ENCODE results near the gene PNPLA6.

The PNPLA6 gene

DNA sequence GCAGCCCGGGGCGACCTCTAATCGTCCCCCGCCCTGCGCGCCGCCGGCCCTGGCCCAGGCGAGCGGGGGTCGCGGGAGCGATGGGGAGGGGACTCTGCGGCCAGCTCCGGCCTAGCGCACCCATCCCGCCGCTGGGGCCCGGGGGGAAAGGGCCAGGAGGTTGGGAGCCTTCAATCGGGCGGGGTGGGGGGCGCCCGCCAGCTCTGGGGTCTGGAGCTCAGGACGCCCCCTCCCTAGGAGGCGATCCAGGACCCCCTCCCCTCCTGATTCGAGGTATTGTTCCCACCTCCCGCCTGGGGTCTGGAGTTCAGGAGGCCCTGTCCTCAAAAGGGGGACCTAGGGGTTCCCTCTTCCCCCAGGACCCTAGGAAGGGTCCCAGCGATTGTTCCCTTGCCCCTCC, 19.2 kb upstream of the PNPLA6 start:
- peak overlapping the region; percentile 12; the same call in 1 of the 2 replicates for H3K4me3 ChIP-seq (replicated peaks; ENCODE audit: low read depth, low read length)
- no peak for DNase-seq (ENCODE audit: extremely low read depth, insufficient read length)
- TF ChIP-seq, protein P1, sequence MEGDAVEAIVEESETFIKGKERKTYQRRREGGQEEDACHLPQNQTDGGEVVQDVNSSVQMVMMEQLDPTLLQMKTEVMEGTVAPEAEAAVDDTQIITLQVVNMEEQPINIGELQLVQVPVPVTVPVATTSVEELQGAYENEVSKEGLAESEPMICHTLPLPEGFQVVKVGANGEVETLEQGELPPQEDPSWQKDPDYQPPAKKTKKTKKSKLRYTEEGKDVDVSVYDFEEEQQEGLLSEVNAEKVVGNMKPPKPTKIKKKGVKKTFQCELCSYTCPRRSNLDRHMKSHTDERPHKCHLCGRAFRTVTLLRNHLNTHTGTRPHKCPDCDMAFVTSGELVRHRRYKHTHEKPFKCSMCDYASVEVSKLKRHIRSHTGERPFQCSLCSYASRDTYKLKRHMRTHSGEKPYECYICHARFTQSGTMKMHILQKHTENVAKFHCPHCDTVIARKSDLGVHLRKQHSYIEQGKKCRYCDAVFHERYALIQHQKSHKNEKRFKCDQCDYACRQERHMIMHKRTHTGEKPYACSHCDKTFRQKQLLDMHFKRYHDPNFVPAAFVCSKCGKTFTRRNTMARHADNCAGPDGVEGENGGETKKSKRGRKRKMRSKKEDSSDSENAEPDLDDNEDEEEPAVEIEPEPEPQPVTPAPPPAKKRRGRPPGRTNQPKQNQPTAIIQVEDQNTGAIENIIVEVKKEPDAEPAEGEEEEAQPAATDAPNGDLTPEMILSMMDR (IDR thresholded peaks at IDR 0.05; ENCODE audit: insufficient read depth, low read length, poor library complexity, severe bottlenecking), result no peak
- H3K27me3 ChIP-seq (replicated peaks; ENCODE audit: control insufficient read depth, insufficient read depth, low read length), result peaks cover 2% of the 10 kb centered on the region
- H3K36me3 ChIP-seq (ENCODE audit: control insufficient read depth, insufficient read depth, low read length), result no peaks in the 10 kb centered on the region

DNA sequence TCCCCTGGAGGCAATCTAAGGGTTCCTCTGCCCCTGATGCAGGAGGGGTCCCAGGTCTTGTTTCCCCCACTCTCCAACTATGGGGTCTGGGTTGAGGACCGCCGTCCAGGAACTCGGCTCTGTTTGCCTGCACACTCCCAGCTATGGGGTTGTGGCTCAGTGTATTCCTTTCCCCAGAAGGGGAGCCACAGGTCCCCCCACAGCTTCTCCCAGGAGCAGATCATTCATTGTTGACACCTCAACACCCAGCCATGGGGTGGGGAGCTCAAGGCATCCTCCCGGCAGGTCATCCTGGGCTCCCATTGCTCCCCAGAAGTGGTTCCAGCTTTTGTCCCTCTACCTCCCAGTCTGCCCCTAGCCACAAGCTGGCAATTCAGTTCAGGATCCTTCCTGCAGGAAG, 18.6 kb upstream of the PNPLA6 start:
- DNase-seq (ENCODE audit: extremely low read depth, insufficient read length), result no peak
- H3K36me3 ChIP-seq (ENCODE audit: control insufficient read depth, insufficient read depth, low read length), result no peaks in the 10 kb centered on the region
- TF ChIP-seq, protein P1 (IDR thresholded peaks at IDR 0.05; ENCODE audit: insufficient read depth, low read length, poor library complexity, severe bottlenecking), result no peak
- H3K27me3 ChIP-seq (replicated peaks; ENCODE audit: control insufficient read depth, insufficient read depth, low read length), result peaks cover 2% of the 10 kb centered on the region
- H3K4me3 ChIP-seq (replicated peaks; ENCODE audit: low read depth, low read length), result no peak overlapping the region

DNA sequence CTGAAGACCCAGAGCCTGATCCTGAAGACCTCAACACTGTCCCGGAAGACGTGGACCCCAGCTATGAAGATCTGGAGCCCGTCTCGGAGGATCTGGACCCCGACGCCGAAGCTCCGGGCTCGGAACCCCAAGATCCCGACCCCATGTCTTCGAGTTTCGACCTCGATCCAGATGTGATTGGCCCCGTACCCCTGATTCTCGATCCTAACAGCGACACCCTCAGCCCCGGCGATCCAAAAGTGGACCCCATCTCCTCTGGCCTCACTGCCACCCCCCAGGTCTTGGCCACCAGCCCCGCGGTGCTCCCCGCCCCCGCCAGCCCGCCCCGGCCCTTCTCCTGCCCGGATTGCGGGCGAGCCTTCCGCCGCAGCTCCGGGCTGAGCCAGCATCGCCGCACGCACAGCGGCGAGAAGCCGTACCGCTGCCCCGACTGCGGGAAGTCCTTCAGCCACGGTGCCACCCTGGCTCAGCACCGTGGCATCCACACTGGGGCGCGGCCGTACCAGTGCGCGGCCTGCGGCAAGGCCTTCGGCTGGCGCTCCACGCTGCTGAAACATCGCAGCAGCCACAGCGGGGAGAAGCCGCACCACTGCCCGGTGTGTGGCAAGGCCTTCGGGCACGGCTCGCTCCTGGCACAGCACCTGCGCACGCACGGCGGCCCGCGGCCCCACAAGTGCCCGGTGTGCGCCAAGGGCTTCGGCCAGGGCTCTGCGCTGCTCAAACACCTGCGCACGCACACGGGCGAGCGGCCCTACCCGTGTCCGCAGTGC, 16.0 kb upstream of the PNPLA6 start:
- TF ChIP-seq, protein P1 (IDR thresholded peaks at IDR 0.05; ENCODE audit: insufficient read depth, low read length, poor library complexity, severe bottlenecking), result no peak
- Histone ChIP-seq H3K27me3 (replicated peaks; ENCODE audit: control insufficient read depth, insufficient read depth, low read length) (peaks cover 2% of the 10 kb centered on the region), H3K36me3 (ENCODE audit: control insufficient read depth, insufficient read depth, low read length) (no peaks in the 10 kb centered on the region), H3K4me3 (replicated peaks; ENCODE audit: low read depth, low read length) (no peak overlapping the region)
- no peak for DNase-seq (ENCODE audit: extremely low read depth, insufficient read length)

DNA sequence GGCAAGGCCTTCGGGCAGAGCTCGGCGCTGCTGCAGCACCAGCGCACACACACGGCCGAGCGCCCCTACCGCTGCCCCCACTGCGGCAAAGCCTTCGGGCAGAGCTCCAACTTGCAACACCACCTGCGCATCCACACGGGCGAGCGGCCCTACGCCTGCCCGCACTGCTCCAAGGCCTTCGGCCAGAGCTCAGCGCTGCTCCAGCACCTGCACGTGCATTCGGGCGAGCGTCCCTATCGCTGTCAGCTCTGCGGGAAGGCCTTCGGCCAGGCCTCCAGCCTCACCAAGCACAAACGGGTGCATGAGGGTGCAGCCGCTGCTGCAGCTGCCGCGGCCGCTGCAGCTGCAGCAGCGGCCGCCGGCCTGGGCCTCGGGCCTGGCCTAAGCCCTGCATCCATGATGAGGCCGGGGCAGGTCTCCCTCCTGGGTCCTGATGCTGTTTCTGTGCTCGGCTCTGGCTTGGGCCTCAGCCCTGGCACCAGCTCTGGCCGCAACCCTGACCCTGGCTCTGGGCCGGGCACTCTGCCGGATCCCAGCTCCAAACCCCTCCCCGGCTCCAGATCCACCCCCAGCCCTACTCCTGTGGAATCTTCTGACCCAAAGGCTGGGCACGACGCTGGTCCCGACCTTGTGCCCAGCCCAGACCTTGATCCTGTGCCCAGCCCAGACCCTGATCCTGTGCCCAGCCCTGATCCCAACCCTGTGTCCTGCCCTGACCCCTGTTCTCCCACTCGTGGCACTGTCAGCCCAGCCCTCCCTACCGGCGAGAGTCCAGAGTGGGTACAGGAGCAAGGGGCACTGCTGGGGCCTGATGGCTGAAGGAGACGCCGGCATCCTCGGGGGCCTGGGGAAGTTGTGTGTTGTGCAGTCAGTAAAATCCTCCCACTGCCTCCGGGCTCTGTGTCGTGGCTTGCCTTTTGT, 15.1 kb upstream of the PNPLA6 start:
- TF ChIP-seq, protein P1 (IDR thresholded peaks at IDR 0.05; ENCODE audit: insufficient read depth, low read length, poor library complexity, severe bottlenecking), result no peak
- Histone ChIP-seq H3K27me3 (replicated peaks; ENCODE audit: control insufficient read depth, insufficient read depth, low read length) (peaks cover 1% of the 10 kb centered on the region), H3K4me3 (replicated peaks; ENCODE audit: low read depth, low read length) (no peak overlapping the region), H3K36me3 (ENCODE audit: control insufficient read depth, insufficient read depth, low read length) (no peaks in the 10 kb centered on the region)
- no peak for DNase-seq (ENCODE audit: extremely low read depth, insufficient read length)

DNA sequence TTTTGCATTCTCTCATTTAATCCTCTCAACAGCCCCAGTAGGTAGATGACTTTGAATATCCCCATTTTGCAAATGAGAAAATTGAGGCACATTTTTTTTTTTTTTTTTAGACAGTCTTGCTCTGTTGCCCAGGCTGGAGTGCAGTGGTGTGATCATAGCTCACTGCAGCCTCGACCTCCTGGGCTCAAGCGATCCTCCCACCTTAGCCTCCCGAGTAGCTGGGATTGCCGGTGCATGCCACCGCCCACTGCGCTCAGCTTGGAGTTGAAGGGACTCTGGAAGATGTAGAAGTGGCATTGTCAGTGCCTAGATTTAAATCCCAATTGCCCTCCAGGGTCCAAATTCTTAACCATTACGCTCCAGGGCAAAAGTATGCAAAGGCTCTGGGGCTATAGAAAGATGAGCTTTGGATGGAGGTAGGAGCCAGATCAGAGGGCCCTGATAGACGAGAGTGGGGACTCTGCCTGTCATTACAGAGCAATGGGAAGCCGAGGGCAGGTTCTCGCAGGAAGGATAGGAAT, 13.9 kb upstream of the PNPLA6 start:
- Histone ChIP-seq H3K36me3 (ENCODE audit: control insufficient read depth, insufficient read depth, low read length) (no peaks in the 10 kb centered on the region), H3K27me3 (replicated peaks; ENCODE audit: control insufficient read depth, insufficient read depth, low read length) (no peaks in the 10 kb centered on the region; the same call in 1 of the 2 replicates), H3K4me3 (replicated peaks; ENCODE audit: low read depth, low read length) (no peak overlapping the region)
- TF ChIP-seq, protein P1 (IDR thresholded peaks at IDR 0.05; ENCODE audit: insufficient read depth, low read length, poor library complexity, severe bottlenecking), result no peak
- no peak for DNase-seq (ENCODE audit: extremely low read depth, insufficient read length)
